ENCODE results near the gene SNX13.

DNA sequence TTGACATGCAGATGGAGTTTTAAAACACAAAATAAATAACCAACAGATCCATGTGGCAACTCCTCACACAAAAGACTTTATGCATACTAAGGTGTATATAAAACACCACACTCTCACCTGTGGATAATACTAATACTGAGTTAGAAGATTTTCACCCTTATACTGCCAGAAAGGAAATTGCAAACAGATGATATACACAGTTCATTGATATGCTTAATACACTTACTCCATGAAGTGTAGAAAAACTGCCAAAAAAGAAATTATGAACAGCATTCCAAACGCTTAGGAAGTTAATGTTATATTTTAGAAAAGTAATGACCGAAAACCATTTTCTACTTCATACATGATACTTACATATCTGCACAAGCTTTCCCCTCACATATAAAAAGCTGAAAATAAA is 17.6 kb upstream of the SNX13 start:
- TF ChIP-seq LEF1 (IDR thresholded peaks at IDR 0.05; ENCODE audit: borderline replicate concordance) (no peak), FOXK2 (IDR thresholded peaks at IDR 0.05) (no peak), ELF4 (IDR thresholded peaks at IDR 0.05) (no peak), SP1 (IDR thresholded peaks at IDR 0.05) (no peak), FOXM1 (IDR thresholded peaks at IDR 0.05; ENCODE audit: borderline replicate concordance) (no peak), TARDBP (IDR thresholded peaks at IDR 0.05) (no peak), BHLHE40 (IDR thresholded peaks at IDR 0.05; ENCODE audit: borderline replicate concordance) (no peak), FOXA1 (IDR thresholded peaks at IDR 0.05) (no peak), NFRKB (IDR thresholded peaks at IDR 0.05) (no peak), CTBP1 (IDR thresholded peaks at IDR 0.05; ENCODE audit: borderline replicate concordance) (no peak), HDGF (IDR thresholded peaks at IDR 0.05; ENCODE audit: borderline replicate concordance) (no peak), SUZ12 (IDR thresholded peaks at IDR 0.05) (no peak), L3MBTL2 (conservative IDR thresholded peaks at IDR 0.05) (no peak), ARNT (IDR thresholded peaks at IDR 0.05) (no peak)
